EL (cell line): Measurements from ENCODE around the gene NUP210.
A peak's percentile ranks its signal among the peaks of the same experiment; 100 is the strongest.

ENCODE experiments used
- DNase-seq: peaks from one replicate; pipeline ENCODE4 v3.0.0-alpha.2; 2016

NUP210 gene

DNA sequence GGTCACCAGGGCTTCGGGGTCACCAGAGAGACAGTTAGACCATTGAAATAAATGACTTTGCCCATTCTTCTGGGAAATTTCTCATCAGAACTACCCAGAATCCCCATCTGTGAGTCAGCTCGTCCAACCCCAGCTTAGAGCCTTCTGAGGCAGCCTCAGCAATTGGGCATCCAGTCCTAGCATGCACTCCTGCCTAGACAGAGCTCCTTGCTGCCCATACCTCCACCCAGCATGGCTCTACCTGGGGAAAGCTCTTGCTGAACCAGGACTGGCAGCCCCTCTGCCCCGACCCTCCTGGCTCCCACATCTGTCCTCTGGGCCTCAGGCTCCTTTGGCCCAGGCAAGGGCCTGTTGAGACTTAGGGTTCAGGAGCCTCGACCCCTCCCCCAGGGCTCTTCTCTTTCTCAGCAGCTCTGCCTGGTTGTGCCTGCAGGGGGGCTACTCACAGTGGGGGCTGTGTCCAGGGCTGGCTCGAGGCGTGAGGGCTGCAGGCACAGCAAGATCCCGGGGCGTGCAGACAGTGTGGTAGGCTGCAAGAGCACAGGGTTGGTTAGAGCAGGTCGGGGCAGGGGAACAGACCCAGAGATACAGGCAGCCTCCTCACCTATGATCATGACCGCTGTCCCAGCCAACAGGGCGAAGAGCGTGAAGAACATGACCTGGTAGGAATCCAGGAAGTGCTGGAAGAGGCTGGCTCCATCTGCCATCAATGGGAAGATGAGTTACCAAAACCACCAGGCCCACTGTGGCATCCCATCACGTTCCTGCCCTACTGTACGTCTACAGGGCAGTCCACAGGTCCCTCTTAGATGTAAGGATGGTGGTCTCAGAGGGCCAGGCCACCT is 101.3 kb downstream of the NUP210 start:
- no peak for DNase-seq

DNA sequence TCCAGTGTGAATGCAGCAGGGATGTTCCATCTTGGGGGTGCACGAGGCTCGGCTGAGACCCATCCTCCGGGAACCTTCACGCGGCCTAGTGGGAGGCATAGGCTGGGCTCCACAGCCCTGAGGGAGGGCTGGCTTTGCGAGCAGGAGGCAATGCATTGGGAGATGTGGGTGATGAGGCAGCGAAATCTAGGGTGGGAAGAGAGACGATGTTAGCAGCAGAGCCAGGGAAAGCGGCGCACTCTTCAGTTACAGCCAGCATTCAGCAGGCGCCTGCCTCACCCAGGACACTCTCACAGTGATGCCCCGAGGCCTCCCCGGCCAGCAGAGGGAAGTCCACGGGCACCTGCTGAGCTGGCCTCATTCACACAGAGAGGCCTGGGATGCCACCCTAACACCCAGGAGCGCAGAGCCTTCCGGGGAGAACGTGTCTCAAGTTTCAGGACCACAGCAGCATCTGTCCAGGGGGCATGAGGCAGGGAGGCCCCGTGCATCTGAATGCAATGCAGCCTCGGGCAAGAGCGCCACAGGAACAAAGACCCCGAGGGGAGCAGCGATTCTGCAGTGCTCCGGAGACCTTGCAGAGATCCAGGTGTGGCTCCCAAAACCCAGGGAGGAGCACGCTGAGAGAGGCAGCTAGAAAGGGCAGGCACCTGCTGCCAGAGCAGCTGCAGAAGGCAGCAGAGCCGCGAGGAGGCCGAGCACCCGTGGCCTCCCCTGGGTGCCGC is 102.4 kb downstream of the NUP210 start:
- no peak for DNase-seq

DNA sequence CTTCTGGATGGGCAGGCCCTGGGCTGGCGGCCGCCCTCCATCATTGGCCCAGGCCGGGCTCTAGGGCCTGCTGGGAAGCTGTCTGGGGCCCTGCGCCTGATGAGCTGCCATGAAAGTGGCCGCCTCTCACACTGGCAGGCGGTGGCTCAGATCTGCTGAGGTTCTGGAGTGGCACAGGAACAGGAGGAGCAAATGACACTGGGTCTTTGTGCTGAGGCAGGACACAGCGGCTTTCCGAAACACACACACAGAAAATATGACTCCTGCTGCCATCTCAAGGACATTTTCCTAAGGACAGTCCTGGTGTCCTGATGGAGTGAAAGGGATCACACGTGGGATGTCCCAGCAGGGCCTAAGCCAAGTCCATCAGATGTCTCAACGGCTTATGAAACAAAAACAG is 103.5 kb downstream of the NUP210 start:
- no peak for DNase-seq

DNA sequence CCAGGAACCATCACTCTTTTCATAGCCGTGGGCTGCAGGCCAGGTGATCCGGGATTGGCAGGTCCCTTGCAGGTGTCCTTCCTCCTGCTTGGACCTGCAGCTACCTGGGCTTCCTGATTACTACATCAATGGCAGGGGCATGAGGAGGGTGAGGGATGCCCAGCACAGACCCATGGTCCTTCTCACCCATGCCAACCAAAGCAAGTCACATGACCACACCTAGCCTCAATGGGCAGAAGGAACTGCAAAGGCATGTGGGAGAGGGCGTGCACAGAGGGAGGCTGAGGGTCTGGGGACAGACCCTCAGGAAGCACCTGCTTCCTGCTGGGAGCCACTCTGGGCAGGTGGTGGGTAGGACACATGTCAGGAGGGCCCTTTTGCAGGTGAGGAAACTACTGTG is 105.2 kb downstream of the NUP210 start:
- no peak for DNase-seq

DNA sequence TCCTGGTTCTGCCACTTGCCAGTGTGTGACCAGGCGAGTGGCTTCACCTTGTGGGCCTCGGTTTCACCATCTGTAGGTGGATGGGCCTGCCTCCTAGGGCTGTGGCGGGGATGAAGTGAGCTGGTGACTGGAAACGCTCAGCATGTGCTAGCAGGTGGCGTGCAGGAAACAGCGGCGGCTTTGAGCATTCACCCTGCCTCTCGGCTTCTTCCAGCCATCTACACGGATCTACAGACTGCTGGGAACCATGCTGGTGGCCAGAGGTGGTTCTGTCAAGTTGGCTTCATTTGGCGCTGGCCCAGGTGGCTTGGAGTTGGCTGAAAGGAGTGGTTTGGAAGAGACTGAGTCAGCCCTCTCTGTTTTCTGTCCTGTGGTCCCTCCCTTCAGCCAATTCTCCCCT is 106.3 kb downstream of the NUP210 start:
- no peak for DNase-seq

DNA sequence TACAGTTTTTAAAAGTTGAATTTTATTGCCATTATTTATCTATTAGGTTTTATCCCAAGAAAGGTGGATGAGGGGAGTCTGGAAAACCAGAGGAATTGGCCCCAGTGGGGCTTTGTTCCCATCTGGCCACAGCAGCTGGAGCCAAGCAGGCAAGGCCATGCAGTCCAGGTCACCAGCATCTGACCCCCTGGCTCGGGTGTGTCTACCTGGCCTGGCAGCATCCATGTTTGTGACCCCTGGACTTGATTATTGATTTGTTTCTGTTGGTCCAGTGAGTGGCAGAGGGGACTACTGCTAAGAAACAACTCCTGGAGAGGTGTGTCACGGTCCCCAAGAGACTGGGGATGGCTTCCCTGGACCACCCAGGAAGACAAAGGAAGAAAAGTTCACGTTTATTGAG is 111.1 kb downstream of the NUP210 start:
- DNase-seq = no peak

DNA sequence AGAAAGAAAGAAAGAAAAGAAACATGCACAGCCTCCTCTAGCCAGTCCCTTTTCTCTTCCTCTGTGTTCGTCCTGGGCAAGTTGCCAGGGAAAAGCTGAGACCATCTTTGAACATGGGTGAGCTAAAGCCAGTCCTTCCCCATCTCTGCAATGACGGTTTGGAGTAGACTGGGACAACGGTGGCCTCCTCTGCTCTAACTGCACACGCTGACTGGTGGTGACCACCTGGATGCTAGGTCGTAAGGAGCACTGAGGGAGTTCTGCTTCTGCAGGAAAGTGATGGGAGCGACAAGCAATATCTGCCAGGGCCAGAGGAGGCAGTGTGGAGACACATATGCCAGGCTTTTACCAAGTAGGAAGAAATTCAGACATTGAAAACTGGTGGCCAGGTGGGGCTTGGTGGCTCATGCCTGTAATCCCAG is 111.7 kb downstream of the NUP210 start:
- DNase-seq = peak; percentile 30

DNA sequence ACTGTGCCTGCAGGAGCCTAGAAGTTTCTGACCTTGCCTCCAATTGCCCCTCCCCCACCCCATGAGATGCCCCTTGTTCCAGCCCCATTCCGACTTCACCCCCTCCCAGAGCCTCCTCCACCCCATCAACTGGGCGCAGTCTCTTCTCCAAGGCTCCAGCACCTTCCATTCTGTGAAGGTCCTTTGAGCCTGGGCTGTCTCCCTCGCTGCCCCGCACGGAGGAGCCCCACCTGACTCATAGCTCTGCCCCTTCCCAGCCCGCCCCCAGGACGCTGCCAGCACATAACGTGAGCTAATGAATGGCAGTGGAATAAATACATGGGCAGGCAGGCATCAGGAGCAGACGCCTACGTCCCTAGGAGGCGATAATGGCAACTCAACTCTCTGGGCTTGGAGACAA is 113.1 kb downstream of the NUP210 start:
- no peak for DNase-seq

DNA sequence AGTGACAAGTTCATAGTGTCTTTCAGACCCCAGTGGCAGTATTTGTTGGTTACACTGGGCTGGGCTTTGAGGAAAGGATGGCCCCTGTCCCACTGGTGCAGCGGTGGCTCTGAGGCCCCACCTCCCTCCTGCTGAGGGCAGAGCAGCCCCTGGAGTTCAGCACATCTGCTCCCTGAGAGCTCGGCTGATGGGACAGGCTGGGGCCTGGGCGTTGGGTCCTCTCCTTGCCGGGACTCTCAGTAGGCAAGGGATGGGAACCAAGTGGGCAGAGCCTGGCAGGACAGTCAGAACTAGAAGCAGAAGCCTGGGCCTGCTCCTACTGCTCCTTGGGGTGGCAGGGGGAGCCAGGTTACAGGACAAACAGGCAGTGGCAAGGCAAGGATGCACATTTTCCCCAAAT is 114.5 kb downstream of the NUP210 start:
- DNase-seq = no peak

DNA sequence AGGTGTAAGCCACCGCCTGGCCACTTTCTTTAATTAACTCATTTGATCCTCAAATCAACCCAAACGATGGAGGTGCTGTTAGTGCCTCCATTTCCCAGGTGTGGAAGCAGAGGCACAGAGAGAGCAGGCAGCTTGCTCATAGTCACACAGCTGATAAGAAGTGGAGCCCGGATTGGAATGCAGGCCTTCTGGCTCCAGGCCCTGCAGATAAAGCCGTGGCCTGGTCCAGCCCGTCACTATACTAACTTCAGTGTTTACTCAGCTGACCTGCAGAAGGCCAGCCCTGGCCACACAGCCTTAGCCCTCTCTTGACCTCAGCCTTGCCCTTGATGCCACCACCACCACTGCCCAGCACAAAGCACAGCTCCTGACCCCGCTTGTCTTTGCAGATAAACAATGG is 116.7 kb downstream of the NUP210 start:
- DNase-seq = no peak

DNA sequence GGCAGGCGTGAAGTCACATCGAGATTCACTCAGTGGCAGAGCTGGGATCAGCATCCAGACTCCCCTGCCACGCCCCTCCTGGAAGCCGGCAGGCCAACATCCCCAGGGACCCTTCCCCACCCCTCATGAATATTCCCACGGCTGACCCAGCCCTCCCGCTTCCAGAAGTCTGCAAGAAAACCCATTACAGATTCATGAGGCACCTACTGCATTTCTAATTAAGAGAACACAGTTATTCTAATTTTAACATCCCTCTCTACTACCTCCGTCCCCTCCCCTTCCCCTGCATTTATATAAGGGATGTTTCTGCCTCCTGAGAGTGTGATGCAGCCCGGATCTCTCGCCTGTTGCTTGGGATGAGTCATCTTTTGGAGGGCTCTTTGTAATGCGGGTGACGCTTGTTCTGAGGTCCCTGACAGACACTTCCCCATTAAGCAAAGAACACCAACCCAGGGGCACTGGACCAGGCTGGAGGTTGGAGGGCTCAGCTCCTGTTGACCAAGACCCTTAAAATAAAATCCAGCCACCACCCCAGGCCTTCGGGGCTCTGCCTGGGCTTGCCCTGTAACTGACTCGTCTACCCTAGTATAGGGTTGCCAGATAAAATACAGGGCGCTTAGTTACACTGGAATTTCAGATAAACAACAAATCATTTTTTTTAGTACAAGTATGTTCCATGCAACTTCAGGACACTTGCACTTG is 118.7 kb downstream of the NUP210 start:
- peak; percentile 67 for DNase-seq

DNA sequence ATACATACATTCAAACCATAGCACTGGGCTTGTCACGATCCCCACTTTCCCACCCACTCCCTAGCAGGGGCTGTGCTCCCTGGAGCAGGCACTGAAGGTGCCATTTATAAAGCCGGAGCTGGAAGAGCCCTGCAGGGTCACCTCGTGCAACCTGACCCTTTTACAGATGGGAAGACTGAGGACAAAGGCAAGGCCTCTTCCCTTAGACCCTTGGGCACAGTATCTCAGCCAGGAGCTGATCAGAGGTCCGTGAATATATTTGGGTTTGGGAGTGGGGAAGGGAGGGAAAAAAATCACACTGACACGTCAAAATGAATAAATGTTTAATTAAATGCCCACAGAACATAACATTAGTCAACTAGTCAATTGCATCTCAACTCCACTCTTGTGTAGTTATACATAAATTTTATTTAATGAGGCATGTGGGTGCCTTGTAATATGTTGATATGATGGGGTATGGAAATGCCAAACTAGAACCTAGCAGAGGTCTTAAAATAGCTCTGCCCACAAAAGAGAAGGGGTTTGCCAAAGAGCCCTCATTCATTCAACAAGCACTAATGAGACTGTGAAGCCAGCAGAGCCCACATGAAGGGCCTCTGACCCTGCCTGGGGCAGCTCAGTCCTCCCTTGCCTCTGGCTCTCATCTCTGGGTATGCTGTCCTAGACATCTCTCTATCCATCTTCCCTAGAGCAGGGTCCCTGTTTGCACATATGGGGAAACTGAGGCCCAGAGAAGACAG is 119.4 kb downstream of the NUP210 start:
- no peak for DNase-seq

DNA sequence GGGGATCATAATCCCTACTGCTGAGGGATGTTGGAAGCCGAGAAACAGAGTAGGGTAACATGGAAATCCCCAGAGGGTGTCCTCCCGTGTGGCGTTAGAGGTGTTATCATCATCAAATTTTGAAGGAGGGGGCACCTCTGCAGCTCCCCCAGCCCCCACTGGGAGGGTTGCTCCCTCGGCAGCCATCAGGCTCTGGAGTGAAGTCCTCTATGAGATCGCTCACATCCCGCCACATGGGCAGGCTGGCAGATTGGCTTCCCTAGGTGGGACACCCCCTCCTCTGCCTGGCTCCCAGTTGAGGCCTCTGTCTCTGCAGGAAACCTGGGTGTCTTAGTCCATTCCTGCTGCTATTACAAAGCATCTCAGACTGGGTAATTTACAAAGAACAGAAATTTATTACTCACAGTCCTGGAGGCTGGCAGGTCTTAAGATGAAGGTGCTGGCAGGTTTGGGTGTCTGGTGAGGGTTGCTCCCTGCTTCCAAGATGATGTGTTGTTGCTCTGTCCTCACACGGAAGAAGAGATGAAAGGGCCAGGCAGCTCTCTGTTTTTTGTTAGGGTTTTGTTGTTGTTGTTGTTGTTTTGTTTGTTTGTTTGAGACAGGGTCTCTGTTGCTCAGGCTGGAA is 120.5 kb downstream of the NUP210 start:
- DNase-seq = no peak

DNA sequence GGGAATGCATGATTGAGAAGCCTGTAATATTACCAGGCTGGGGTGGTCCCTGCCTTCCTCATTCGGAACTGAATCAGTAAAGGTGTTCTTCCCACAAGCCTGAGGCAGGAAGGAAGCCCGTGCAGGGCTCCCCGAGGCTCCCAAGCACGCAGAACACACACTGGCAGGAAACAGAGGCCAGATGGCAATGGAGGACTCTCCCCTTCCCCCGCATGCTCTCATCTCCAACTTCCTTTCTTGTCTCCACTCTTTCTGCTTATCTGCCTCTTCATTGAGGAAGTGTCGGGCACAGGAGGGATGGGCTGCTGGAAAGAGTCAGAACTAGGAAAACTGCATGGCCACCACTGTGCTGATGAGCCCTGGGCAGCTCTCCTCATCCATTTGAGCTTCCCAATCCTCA is 123.5 kb downstream of the NUP210 start:
- no peak for DNase-seq

DNA sequence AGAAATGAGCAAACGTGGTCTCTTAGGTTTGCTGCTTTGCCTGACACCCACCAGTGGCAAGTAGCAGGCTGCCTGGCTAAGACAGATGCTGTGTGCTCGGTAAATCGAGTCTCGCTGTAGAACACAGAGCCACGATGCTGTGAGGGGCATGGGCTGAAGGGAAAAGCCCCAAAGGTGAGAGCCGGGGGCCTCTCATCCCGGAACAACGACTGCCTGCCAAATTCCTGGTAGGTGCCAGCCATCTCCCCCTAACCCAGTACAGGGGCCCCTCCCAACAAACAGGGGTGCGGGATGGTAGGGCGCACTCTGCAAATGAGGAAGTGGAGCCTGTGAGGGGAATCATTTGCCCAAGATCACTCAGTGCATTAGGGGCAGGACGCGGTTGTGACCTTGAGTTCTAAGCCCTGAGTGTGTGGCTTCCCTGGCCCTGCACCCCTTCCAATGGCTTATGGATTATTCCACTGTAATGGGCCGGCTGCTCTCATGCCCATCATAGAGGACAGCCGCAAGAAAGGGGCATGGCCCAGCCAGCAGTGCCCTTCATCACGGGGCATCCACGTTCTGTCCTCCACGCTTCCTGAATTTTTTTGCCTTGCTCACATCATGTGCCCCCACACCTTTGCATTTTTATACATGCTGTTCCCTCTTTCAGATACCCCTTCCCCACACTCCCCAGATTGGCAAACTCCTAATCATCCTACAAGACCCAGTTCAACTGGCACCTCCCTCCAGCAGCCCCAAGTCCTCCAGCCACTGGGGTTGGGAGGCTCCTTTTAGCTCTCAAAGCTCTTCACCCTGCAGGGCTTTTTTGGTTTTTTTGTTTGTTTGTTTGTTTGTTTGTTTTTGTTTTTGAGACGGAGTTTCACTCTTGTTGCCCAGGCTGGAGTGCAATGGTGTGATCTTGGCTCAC is 125.4 kb downstream of the NUP210 start:
- no peak for DNase-seq

DNA sequence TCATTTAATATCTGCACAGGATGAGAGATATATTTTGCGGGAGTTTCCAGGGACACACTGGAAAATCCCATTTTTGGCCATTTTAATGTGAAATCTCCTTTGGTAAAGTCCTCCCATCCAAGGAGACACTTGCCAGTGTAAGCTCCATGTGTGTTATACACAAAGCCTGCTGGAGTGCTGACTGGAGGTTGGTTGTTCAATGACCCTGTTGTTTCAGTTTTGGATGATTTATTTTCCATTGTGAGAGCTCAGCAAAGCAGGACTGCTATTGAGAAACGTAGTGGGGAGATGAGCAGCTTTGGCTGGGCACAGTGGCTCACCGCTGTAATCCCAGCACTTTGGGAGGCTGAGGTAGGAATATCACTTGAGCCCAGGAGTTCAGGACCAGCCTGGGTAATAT is 127.7 kb downstream of the NUP210 start:
- no peak for DNase-seq

DNA sequence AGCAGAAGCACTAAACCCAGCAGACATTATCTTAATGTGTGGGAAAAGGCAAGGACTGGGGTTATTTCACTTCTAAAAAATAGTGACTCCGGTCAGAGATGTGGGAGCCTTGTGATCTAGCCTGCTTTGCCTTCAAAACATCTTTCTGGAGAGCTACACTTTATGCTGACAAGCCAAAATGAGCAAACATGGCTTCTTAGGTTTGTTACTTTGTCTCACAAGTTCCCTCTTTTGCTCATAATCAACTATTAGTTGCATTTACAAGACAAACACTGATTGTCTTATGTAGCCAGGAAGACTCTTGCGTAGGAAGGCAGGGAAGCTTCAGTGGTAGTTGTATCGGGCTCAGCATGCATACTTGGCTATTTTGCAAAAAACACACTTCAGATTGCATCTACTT is 129.2 kb downstream of the NUP210 start:
- no peak for DNase-seq

DNA sequence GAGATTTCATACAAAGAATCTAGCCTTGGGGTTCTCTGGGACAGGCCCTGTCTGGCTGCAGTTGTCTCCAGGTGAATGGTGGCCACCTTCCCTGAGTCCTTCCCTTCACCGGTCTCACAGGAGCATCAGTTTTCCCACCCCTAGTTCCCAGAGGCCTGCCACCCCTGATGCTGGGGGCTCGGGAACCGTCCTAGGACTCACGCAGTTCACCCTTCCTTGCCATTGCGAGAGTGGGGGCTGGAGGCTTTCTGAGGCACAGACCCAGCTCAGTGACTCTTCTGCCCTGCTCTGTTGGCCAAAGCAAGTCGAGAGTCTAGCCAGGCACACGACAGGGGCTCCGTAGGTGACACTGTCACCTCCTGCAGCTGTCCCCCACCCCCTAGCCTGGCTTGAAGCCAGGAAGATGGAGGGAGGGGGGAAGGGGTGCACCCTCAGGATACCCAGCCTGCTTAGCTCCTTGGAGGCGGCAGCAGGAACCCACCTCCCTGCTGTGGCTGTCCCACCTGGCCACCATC is 130.3 kb downstream of the NUP210 start:
- no peak for DNase-seq

DNA sequence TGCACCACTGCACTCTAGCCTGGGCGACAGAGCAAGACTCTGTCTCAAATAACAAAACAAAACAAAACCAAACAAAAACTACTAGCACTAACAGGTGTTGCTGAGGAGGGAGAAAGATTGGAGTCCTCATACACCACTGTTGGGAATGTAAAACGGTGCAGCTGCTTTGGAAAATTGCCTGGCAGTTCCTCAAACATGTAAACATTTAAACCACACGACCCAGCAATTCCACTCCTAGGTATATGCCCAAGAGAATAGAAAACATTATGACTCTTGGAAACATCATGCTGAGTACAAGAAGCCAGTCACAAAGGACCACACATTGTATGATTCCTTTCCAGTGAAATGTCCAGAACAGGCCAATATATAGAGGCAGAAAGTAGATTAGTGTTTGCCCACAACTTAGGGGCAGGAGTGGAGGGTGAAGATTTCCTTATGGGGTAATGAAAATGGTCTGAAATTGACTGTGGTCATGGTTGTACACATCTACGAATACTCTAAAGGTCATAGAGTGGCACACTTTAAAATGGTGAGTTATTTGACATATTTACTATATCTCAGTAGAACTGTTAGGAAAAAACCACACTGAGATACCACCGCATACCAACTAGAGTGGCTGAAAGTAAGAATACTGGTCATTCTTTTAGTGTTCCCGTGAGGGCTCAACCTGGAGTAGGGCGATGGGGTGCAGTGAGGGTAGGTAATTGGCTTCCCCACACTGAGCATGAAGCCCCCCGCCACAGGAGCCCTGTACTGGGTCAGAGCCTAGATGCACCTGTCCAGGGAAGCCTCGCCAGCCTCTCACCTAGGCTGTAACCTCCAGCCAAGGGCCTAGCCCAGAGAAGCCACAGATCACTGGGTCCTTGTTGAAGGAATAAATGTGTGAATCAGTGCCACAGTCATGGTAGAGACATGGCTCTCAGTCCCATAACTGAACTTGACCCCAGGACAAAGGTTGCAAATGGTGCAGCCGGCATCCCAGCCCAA is 131.1 kb downstream of the NUP210 start:
- no peak for DNase-seq

DNA sequence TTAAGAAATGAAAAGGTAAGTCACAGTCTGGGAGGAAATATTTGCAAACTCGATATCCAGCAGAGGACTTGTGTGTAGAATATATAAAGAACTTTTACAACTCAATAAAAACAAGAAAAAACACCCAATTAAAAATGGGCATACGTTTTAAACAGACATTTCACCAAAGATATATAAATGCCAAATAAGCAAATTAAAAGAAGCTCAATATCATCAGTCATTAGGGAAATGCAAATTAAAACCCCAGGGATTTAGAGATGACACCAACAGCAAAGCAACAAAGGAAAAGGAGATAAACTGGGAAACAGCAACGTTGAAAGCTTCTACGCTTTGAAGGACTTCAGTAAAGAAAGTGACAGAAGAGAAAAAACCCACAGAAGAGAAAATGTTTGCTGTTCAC is 132.3 kb downstream of the NUP210 start:
- no peak for DNase-seq
